ENCODE data around the gene BCL7C. TPM values are rescaled to one million over a fixed set of nuclear protein-coding genes. Genes with fewer than 3 reads are reported as not detected.
A peak's percentile ranks its signal among the peaks of the same experiment; 100 is the strongest.

BCL7C gene
- total and polyA plus RNA-seq, 2 of the 13 experiments (the other 11 are each of a cell fraction or from before 2014, with no cell fraction given), result 17.7 to 33.8 TPM

GRCh38 chr16:30896889-30897733, 3.2 kb upstream of the BCL7C start (continued):
- TF ChIP-seq ZNF318 (CRISPR knock-in tag; IDR thresholded peaks at IDR 0.05), result no peak
- TF ChIP-seq ZBTB1 (CRISPR knock-in tag; IDR thresholded peaks at IDR 0.05; ENCODE audit: borderline replicate concordance), result no peak
- no peak for TF ChIP-seq HNRNPUL1 (IDR thresholded peaks at IDR 0.05; ENCODE audit: low read depth, low read length)
- peak; percentile 40 for TF ChIP-seq TAF1 (CRISPR knock-in tag; IDR thresholded peaks at IDR 0.05)
- TF ChIP-seq HNRNPLL (IDR thresholded peaks at IDR 0.05; ENCODE audit: low read depth, low read length, poor library complexity, severe bottlenecking), result peak; percentile 3
- no peak for TF ChIP-seq FOXP1 (IDR thresholded peaks at IDR 0.05)
- no peak for TF ChIP-seq FOXP1 (CRISPR knock-in tag; IDR thresholded peaks at IDR 0.05)
- TF ChIP-seq ZHX2 (IDR thresholded peaks at IDR 0.05; ENCODE audit: low read depth), result no peak
- no peak; the same call in 1 of the 2 replicates for TF ChIP-seq ZHX2 (CRISPR knock-in tag; IDR thresholded peaks at IDR 0.05; ENCODE audit: borderline replicate concordance)
- no peak for TF ChIP-seq ERF (CRISPR knock-in tag; IDR thresholded peaks at IDR 0.05)
- no peak for TF ChIP-seq LRRFIP1 (CRISPR knock-in tag; conservative IDR thresholded peaks at IDR 0.05)
- no peak for TF ChIP-seq ZSCAN9 (CRISPR knock-in tag; IDR thresholded peaks at IDR 0.05; ENCODE audit: borderline replicate concordance)
- TF ChIP-seq RFX5 (IDR thresholded peaks at IDR 0.05; ENCODE audit: low read depth, low read length), result no peak

All from HepG2 (cell line).